Stimulated activated CD4-positive, alpha-beta T cell treated with anti-CD3 and anti-CD28 coated beads, Interleukin-1b, Interleukin-23, amount 100 ng/mL, for 48 hours (primary cell): ENCODE measurements around the gene PTH2.
"Not testable (repeated sequence)": the region's sequence is repeated elsewhere in the genome, so short reads cannot be mapped to it uniquely, and the experiment has no call there.

Experiments used
- DNase-seq: peaks from one replicate; pipeline ENCODE4 v3.0.0-alpha.2; 2020

PTH2 gene

DNA sequence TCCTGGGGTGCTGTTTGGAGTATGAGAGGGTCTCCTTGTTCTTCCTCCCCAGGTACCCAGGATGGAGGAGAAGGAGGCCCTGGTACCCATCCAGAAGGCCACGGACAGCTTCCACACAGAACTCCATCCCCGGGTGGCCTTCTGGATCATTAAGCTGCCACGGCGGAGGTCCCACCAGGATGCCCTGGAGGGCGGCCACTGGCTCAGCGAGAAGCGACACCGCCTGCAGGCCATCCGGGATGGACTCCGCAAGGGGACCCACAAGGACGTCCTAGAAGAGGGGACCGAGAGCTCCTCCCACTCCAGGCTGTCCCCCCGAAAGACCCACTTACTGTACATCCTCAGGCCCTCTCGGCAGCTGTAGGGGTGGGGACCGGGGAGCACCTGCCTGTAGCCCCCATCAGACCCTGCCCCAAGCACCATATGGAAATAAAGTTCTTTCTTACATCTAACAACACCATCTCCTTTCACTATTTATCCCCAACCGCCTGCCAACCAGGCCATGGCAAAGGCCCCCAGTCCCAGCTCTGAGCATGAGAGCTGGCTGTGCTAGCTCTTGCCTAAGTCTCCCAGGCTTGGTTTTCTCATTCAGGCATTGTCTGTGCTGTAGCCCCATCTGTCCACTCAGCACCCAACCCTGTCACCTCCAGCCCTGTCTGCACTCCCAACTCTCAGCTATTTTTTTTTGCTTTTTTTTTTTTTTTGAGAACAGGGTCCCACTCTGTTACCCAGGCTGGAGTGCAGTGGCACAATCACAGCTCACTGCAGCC, 48.4 kb downstream of the PTH2 start:
- no peak for DNase-seq

DNA sequence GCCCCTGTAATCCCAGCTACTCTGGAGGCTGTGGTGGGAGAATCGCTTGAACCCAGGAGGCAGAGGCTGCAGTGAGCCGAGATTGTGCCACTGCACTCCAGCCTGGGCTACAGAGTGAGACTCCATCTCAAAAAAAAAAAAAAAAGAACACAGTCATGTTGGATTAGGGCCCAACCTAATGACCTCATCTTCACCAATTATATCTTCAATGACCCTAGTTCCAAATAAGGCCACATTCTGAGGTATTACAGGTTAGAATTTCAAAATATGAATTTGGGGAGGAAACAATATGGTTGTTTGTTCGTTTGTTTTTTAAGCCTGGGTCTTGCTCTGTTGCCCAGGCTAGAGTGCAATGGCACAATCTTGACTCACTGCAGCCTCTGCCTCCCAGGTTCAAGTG, 50.1 kb downstream of the PTH2 start:
- DNase-seq = not testable (repeated sequence)
